COR-L47 (cell line): ENCODE measurements around the gene LINGO1.

Experiments
- DNase-seq: peaks from one replicate; lab custom pipeline; 2025; lab: John Stamatoyannopoulos, UW

LINGO1 gene

GRCh38 chr15:77632534-77633133, at the start of gene LINGO1:
TSS of gene LINGO1 (minus strand) at chr15:77632912. CDS start at chr15:77632315, 597 bp downstream.
- no peak for DNase-seq

DNA sequence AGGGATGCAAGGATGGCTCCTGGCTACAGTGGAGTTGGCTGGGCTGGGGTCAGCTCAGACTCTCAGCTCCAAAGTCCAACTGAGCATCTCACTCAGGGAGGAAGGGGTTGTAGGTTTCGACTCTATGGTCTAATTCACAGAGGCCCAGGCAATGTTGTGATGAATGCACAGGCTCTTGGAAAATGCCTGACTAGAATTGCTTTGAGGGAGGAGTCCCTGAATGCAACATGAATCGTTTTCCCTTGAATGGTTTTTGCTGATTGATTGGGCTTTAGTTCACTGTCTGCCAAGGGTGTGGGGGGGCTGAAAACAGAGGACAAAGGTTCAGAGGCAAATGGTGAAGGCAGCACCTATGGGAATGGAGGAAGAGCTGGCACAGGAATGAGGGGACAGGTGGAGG, 48.6 kb upstream of the LINGO1 start:
- DNase-seq, result no peak

DNA sequence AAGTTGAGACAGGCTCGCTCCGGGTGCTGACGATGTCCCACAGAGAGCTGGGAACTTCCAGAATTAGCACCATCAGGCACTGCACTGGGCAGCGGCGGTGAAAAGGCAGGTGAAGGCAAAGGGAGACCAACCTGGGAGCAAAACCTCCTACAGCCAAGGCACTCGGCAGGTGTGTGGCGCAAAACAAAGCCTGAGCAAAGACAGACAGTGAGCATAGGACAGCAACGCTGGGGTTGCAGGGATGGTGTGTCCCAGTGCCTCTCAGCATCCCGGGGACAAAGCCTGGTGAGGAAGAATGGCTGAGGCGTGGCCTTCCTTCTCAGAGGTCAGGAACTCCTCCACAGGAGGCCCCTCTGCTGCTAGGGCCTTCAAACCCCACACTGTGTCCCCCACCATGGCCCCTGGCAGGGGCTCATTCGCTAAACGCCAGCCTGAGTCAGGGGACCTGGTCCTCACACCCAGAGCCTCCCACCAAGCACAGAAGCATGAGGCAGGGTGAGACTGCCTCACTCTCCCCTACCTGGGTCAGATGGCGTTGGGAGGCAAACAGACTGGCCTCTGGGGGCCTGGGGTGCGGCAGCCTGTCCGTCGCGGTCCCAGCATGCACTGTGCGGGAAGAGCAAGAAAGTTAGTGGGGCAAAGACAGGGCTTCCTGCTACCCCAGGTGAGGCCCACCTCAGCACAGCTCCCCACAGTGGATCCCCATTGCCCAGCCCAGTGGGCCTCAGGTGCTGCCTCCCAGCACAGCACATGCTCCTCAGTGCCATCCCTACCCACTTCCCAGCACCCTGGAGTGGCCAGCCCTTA, 44.1 kb upstream of the LINGO1 start:
- DNase-seq, result no peak

- no peak for DNase-seq
These were observed 43.2 kb upstream of the LINGO1 start for GRCh38 chr15:77675806-77676415.

GRCh38 chr15:77674327-77674726, 41.6 kb upstream of the LINGO1 start:
- no peak for DNase-seq

DNA sequence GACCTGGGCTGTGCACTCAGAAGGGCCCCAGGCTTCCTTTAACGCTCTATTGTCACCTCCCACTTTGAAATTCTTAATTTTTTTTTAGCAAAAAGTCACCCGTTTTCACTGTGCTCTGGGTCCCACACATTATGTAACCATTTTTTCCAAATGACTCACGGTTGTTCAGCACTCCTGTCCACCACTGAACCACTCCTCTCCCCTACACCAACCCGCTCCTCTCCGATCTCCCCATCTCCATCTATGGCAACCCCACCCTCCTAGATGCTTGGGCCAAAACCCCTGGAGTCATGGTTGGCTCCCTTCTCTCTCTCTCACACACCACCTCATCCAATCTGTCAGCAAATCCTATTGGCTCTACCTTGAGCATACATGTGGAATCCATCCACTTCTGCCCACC, 41.2 kb upstream of the LINGO1 start:
- DNase-seq, result no peak

GRCh38 chr15:77672135-77672534, 39.4 kb upstream of the LINGO1 start:
- no peak for DNase-seq

DNA sequence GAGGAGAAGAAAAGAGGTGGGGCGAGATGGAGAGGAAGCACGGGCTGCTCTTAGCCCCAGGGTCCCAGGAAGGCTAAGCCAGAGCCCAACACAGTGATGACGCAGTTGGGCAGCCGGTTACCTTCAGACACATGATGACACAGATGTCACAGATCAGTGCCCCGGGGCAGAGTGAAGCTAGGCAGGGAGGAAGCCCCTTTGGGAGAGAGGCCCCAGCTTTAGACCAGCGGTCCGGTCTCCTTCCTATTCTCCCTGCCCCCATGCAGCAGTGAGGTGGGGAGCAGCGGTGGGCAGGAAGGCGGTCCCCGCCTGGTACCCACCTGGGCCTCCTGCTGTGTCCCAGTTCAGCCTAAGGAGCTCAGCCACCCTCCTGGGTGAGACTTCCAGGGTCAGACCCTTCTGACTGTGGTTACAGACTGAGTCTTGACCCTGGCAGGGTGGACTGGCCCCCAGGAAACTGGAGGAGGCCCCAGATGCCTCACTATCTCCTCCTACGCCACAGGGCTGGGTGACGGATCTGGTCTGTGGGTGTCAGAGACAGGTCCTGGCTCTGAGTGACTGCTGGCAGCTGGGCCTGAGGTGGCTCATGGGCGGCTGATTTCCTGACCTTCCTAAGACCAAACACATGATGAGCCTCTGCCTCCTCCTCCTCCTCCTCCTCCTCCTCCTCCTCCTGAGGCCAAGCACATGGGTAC, 38.8 kb upstream of the LINGO1 start:
- DNase-seq, result no peak

DNA sequence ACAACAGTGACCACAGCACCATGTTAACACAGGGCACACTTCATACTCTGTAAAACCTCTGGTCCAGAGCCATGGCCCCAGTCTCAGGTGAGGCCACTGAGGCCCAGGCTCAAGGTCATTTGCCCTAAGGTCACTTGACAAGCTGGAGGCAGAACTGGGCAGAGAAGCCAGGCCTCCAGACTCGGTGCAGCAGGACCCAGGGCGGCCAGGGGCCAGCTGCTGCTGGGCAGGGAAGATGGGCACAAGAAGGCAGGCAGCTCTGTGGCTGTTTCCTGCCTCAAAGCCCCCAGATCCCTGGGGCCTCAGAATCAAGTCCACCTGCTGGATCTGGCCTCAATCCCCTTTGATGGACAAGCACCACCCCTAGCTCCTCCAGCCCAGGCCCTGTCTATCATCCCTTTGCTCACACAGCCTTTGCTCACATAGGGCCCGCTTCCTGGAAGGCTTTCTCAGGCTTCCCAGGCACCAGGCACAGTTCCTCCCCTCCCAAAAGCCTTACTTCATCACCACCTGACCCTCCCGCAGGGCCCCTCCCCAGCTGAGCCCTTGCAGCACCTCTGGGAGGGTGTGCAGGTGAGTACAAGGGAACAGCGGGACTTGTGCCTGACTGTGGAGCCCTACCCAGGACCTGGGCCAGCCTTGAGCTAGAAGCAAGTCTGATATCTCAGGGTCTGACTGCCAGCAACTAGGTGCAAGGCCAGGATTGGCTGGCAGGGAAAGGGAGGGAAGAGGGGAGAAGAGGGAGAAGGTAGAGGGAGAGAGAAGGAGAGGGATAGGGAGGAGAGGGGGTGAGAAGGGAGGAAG, 38.0 kb upstream of the LINGO1 start:
- DNase-seq, result no peak

- DNase-seq, result no peak
These were observed 37.2 kb upstream of the LINGO1 start for GRCh38 chr15:77669896-77670295.

GRCh38 chr15:77667338-77668234, 34.9 kb upstream of the LINGO1 start:
- DNase-seq, result no peak

DNA sequence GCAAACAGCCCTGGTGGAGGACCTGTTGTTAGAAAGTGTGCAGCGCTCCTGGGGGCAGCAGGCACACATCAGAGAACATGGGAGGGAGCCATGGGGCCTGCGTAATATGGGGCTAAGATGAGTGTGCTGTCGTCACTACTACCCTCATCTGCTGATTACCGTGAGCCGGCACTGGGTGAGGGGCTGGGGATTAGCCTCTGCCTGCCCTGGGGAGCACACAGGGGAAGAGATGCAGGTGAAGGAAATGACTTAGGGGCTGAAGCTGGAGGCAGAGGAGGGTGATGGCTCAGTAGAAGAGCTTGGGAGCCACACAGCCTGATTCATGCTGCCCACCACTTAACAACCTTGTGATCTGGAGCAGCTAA, 33.6 kb upstream of the LINGO1 start:
- no peak for DNase-seq

DNA sequence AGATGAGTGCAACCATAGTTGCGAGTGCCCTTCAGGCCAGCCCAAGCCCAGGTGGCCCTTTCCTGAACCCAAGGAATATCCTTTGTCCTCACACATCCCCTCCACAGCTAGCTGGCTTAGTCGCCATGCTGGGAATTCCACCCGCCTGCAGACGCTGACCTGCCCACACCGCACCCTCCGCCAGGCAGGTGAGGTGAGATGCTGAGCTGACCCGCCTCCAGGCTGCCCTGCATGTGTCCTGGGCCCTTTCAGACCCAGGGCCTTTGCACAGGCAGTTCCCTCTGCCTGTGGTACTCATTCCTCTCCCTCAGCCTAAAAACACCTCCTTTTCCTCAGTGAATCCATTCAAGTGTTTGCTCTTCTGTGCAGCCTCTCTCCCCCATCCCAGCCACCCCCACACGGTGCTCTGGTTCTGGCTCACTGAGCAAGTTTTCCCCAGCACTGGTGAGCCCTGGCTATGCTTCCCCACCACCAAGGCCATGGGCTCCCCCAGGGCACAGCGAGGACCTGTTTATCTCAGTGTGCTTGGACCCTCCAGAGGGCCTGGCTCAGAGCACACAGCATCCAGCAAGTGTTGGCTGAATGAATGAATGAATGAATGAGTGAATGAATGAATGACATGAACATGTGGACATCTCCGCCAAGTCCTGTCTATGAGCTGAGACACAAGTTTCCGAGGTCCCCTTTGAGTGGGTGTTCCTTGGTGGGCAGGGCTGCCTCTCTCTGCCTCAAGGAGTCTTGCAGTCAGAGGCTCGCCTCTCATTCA, 33.0 kb upstream of the LINGO1 start:
- no peak for DNase-seq

DNA sequence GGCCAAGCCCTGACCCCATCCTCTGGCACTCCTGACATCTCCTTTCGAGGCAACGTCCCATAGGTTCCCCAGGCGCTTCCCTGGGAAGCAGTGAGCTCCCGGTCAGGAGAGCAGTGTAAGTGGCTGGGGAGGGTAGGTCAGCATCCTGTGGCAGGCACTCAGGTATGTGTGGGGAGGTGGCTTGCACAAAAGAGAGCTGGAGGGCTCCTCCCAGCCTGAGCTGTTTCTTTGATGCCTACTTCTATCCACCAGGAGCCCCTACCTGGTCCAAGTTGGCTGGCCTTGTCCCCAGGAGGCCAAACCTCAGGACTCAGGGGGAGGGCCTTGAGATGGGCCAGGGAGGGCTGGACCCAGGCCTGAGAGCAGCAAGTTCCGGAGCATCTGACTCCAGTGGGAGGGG, 31.7 kb upstream of the LINGO1 start:
- DNase-seq, result no peak

DNA sequence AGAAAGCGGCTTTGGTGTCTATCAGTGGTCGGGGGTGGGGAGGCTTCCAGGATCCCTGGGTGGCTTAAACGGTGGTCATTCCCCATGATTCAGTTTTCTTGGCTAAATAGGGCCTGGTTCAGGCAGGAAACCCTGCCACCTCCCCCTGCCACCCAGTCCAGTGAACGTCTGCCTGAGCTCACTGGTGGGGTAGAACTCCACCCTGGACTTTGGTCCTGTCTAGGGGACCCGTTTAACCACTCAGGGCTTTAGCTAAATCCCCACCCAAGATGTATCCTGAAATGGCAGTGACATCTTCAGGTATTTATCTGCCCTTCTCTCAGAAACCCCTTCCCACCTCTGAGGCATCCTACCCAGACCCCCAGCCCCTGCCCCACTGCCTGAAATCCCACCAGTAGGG, 30.5 kb upstream of the LINGO1 start:
- DNase-seq, result no peak

- DNase-seq, result peak; percentile 65
These were observed 26.9 kb upstream of the LINGO1 start for GRCh38 chr15:77659350-77660321.

- no peak for DNase-seq
These were observed 25.6 kb upstream of the LINGO1 start for GRCh38 chr15:77658304-77658703.

GRCh38 chr15:77657634-77658238, 25.0 kb upstream of the LINGO1 start:
- DNase-seq, result no peak
